Stimulated activated CD8-positive, alpha-beta memory T cell treated with anti-CD3 and anti-CD28 coated beads, Interleukin-15, amount 100 ng/mL, for 48 hours (primary cell): ENCODE measurements around the gene PPP1R13B.

Experiments used
- DNase-seq, 2 donors: peaks; one replicate each; pipeline ENCODE4 v3.0.0-alpha.2; 2020; ENCODE audit warnings: low read depth in 2 of 2

Gene PPP1R13B

GRCh38 chr14:103880348-103881267, 33.2 kb upstream of the PPP1R13B start:
- no peak for DNase-seq

GRCh38 chr14:103879570-103880347, 32.4 kb upstream of the PPP1R13B start:
- no peak for DNase-seq

GRCh38 chr14:103879118-103879569, 31.8 kb upstream of the PPP1R13B start:
- DNase-seq, result no peak

- no peak for DNase-seq
These were observed 30.8 kb upstream of the PPP1R13B start for GRCh38 chr14:103878180-103878579.

- DNase-seq, result no peak
These were observed 27.6 kb upstream of the PPP1R13B start for GRCh38 chr14:103875010-103875409.

GRCh38 chr14:103872481-103873113, 25.2 kb upstream of the PPP1R13B start:
- DNase-seq, result no peak

- DNase-seq, result peak; percentile 70 to 73
These were observed 24.5 kb upstream of the PPP1R13B start for GRCh38 chr14:103871596-103872480.

- no peak for DNase-seq
These were observed 23.7 kb upstream of the PPP1R13B start for GRCh38 chr14:103870891-103871595.

- DNase-seq, result no peak
These were observed 22.9 kb upstream of the PPP1R13B start for GRCh38 chr14:103870144-103870876.

GRCh38 chr14:103869406-103870143, 22.2 kb upstream of the PPP1R13B start:
- no peak for DNase-seq

- DNase-seq, result no peak
These were observed 21.0 kb upstream of the PPP1R13B start for GRCh38 chr14:103868242-103868897.

GRCh38 chr14:103867523-103867953, 20.2 kb upstream of the PPP1R13B start:
- no peak for DNase-seq

GRCh38 chr14:103867020-103867419, 19.6 kb upstream of the PPP1R13B start:
- DNase-seq, result no peak

- DNase-seq, result no peak
These were observed 15.9 kb upstream of the PPP1R13B start for GRCh38 chr14:103863245-103863644.

GRCh38 chr14:103862393-103862782, 15.0 kb upstream of the PPP1R13B start:
- DNase-seq, result no peak

- no peak for DNase-seq
These were observed 14.3 kb upstream of the PPP1R13B start for GRCh38 chr14:103861413-103862392.
